ENCODE data around the gene SRP72.

Gene SRP72

DNA sequence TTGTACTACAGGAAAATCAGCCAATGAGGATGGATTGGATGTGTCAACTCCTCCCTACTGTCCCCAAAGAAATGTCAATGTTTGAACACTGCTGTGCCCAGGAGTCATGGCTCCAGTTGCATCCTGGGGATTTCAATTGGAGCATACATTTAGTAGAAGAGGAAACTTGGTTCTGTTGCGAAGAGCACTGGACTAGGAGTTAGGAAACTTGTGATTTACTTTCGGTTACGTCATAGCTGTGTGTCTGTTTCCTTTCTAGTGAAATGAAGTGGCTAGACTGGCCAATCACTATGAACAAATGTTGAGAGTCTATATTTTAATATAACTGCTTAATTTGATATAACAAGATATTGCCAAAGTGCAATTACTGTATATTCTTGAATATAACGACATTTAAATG is 73.4 kb downstream of the SRP72 start:
- no peak for DNase-seq

DNA sequence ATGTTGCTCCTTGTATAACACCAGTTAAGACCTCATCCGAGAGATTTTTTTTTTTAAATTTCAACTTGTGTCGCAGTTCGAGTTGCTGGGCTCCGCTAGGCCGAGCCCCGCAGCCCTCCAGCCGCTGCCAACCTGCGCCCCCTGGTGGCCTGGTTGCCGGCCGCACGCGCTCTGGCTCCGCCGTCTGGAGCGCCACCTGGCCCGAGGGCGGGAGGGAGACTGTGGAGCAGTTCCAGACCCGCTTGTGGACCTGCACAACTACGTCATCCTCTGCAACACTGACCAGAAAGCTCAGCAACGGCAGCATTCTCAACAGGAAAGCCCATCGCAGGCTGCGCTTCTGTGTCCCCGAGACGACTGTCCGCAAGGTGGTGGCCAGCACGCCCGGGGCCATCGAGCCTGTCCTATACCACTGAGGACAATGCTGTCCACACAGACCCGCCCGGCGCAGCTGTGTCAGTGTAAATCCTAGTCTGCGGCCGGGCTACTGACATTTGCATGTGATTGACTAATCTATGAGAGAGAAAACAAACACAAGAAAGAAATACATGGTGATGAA is 77.2 kb downstream of the SRP72 start:
- DNase-seq, result peak; percentile 11 to 91 (median 76)

DNA sequence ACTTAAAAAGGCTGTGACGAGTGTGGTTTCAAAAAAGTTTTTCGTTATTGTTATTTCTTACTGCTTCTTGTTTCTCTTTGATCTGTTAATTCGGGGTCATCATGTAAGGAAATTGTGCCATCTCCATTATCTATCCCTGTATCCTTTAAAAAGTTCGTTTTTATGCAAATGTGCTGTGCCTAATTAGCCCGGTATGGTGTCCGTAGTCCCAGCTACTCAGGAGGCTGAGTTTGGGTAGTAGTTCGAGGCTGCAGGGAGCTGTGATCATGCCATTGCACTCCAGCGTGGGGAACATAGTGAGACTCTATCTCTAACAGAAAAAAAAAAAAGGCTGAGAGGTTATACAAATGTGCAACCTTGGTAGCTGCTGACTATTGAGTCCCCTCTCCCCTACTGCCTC is 83.2 kb downstream of the SRP72 start:
- no peak for DNase-seq

DNA sequence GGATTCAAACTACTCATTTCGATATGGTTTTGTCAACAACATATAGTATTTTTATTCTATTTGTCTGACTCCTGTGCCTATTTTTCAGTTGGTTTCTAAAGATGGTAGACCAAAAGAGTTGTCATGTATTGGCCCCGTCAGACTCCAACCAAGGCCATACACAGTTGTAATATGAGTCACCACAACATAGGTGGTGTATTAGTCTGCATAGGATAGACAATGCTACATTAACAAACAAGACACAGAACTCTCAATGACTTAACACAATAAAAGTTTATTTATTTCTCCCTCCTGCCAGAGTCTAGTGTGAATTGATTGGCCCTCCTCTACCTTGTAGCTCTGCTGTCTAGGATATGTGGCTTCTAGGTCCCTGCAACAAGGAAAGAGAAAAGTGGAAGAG is 84.1 kb downstream of the SRP72 start:
- DNase-seq, result no peak

DNA sequence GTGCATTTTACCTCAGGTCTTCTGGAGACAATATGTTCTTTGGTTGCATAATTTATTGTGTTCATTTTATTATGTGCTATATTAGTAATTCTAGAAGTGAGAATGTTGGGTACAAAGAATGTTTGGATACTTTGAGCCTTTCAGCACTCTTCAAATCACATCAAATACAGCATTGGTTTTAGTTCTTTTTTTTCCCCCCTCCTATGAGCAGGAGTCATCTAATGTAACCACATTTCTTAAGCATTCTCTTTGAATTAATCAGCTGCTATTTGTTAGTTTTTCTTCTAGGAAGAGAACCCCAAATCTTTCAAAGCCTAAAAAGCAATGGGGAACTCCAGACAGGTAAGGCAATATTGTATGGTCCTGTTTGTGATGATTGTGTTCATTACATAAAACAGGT is 84.9 kb downstream of the SRP72 start:
- no peak for DNase-seq

Data from amygdala (tissue), 56 donors.